Testis (tissue), 2 donors: Measurements from ENCODE around the gene KHNYN.

Experiments used
- CTCF ChIP-seq, 3 experiments: fragments of 450-650 bp in 2 of 3; fragments of 200-600 bp in 1 of 3; sonication (generic) in 1 of 3; IDR thresholded peaks; one replicate each; pipeline ENCODE4 v1.5.1; 2016 to 2019; ENCODE audit warnings: antibody characterized with exemption in 3 of 3, mild to moderate bottlenecking in 2 of 3, moderate library complexity in 1 of 3
- POLR2A ChIP-seq: fragments of 450-650 bp; IDR thresholded peaks from one replicate; pipeline ENCODE4 v1.6.1; 2017; ENCODE audit warnings: antibody characterized with exemption, mild to moderate bottlenecking, moderate library complexity

- TF ChIP-seq CTCF (IDR thresholded peaks at IDR 0.05) (no peak), POLR2A (no peak)
These were observed 31.5 kb upstream of the KHNYN start for GRCh38 chr14:24398293-24398652.
